ENCODE measurements around the gene APEH. TPM values are rescaled to one million over a fixed set of nuclear protein-coding genes. Genes with fewer than 3 reads are reported as not detected.

Gene APEH
- total and polyA plus RNA-seq, 2 of the 13 experiments (the other 11 are each of a cell fraction or from before 2014, with no cell fraction given), result 116 to 130 TPM

DNA sequence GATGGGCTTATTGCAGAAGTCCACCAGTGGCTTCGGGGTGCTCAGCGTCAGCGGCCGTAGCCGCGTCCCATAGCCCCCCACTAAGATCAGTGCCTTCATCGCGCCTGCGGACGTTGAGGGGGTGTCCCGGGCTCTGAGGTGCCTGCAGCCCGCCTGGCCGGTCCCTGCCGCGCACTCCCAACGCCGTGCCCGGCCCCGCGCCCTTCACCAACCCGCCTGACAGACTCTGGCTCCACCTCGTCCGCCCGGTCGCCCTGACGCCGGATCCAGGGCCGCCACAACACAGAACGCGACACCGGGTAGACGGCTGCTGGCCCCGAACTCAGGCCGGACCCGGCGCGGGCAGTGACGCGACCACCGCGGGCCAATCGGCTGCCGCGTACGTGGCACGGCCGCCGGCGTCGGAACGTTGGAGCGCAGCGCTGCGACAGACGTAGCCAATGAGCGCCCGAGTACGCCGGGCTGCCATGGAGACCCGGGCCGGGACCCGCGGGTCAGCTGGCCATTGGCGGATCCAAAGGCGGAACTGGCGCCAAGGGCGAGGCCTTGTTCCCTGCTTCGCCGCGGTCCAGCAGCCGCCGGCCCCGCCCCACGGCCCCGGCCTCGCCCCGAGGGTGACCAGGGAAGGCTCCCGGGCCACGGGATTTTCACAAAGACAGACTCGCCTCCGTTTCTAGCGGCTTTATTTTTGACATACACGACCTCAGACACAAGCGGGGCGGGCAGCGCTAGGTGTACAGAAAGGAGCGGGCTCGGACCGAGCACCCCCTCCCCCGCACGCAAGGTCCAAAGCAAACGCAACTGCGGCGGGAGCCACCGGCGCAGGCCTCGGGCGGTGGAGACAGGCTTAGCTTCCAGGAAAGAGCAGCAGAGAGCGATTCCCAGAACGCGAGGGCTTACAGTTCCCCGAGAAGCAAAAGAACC, 49.7 kb downstream of the APEH start, which contains the start of gene GMPPB (continued):
- TF ChIP-seq GLMP (CRISPR knock-in tag; IDR thresholded peaks at IDR 0.05; ENCODE audit: borderline replicate concordance), result no peak
- TF ChIP-seq ZNF124 (CRISPR knock-in tag; IDR thresholded peaks at IDR 0.05), result peak; percentile 40; the same call in 1 of the 2 replicates
- TF ChIP-seq PRMT3 (CRISPR knock-in tag; IDR thresholded peaks at IDR 0.05; ENCODE audit: borderline replicate concordance, low read depth), result no peak
- TF ChIP-seq, protein P1, sequence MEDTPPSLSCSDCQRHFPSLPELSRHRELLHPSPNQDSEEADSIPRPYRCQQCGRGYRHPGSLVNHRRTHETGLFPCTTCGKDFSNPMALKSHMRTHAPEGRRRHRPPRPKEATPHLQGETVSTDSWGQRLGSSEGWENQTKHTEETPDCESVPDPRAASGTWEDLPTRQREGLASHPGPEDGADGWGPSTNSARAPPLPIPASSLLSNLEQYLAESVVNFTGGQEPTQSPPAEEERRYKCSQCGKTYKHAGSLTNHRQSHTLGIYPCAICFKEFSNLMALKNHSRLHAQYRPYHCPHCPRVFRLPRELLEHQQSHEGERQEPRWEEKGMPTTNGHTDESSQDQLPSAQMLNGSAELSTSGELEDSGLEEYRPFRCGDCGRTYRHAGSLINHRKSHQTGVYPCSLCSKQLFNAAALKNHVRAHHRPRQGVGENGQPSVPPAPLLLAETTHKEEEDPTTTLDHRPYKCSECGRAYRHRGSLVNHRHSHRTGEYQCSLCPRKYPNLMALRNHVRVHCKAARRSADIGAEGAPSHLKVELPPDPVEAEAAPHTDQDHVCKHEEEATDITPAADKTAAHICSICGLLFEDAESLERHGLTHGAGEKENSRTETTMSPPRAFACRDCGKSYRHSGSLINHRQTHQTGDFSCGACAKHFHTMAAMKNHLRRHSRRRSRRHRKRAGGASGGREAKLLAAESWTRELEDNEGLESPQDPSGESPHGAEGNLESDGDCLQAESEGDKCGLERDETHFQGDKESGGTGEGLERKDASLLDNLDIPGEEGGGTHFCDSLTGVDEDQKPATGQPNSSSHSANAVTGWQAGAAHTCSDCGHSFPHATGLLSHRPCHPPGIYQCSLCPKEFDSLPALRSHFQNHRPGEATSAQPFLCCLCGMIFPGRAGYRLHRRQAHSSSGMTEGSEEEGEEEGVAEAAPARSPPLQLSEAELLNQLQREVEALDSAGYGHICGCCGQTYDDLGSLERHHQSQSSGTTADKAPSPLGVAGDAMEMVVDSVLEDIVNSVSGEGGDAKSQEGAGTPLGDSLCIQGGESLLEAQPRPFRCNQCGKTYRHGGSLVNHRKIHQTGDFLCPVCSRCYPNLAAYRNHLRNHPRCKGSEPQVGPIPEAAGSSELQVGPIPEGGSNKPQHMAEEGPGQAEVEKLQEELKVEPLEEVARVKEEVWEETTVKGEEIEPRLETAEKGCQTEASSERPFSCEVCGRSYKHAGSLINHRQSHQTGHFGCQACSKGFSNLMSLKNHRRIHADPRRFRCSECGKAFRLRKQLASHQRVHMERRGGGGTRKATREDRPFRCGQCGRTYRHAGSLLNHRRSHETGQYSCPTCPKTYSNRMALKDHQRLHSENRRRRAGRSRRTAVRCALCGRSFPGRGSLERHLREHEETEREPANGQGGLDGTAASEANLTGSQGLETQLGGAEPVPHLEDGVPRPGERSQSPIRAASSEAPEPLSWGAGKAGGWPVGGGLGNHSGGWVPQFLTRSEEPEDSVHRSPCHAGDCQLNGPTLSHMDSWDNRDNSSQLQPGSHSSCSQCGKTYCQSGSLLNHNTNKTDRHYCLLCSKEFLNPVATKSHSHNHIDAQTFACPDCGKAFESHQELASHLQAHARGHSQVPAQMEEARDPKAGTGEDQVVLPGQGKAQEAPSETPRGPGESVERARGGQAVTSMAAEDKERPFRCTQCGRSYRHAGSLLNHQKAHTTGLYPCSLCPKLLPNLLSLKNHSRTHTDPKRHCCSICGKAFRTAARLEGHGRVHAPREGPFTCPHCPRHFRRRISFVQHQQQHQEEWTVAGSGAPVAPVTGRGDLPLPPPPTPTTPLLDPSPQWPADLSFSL (CRISPR knock-in tag; IDR thresholded peaks at IDR 0.05), result no peak
- peak; percentile 19; the same call in 1 of the 2 replicates for TF ChIP-seq ZNF350 (CRISPR knock-in tag; IDR thresholded peaks at IDR 0.05; ENCODE audit: borderline replicate concordance, low read depth)
- 0 out of 2 replicates have a peak, but pooled peaks have one; percentile 19 for TF ChIP-seq NAIF1 (CRISPR knock-in tag; IDR thresholded peaks at IDR 0.05; ENCODE audit: borderline replicate concordance)
- TF ChIP-seq, protein P2, sequence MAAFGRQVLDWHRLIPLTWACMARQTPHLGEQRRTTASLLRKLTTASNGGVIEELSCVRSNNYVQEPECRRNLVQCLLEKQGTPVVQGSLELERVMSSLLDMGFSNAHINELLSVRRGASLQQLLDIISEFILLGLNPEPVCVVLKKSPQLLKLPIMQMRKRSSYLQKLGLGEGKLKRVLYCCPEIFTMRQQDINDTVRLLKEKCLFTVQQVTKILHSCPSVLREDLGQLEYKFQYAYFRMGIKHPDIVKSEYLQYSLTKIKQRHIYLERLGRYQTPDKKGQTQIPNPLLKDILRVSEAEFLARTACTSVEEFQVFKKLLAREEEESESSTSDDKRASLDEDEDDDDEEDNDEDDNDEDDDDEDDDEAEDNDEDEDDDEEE (CRISPR knock-in tag; IDR thresholded peaks at IDR 0.05), result no peak
- TF ChIP-seq ISX (CRISPR knock-in tag; conservative IDR thresholded peaks at IDR 0.05), result no peak
- no peak for TF ChIP-seq HNRNPUL1 (IDR thresholded peaks at IDR 0.05; ENCODE audit: low read depth, low read length)
- no peak for TF ChIP-seq ZNF512 (CRISPR knock-in tag; IDR thresholded peaks at IDR 0.05)
- no peak for TF ChIP-seq HNF1A (IDR thresholded peaks at IDR 0.05; ENCODE audit: low read depth)
- TF ChIP-seq HNF1A (CRISPR knock-in tag; IDR thresholded peaks at IDR 0.05; ENCODE audit: borderline replicate concordance), result no peak; the same call in 1 of the 2 replicates
